ENCODE measurements around the gene MTHFS.

Gene MTHFS

DNA sequence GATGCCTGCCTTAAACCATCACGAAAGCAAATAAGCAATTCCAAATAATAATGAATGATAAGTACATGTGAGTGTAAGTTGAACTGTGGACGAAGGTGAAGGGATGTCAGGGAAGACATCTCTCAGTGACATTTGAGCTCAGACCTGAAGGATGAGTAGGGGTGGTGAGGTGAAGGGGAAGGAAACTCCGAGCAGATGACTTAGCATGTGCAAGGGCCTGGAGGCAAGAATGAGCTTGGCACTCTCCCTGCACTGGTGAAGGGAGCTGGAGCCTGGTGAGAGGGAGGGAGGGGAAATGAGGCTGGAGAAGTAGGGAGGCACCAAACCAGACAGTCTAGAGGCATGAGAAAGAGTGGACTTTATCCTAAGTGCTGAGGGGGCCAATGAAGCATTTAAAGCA, 84.3 kb downstream of the MTHFS start:
- TF ChIP-seq, protein P1, sequence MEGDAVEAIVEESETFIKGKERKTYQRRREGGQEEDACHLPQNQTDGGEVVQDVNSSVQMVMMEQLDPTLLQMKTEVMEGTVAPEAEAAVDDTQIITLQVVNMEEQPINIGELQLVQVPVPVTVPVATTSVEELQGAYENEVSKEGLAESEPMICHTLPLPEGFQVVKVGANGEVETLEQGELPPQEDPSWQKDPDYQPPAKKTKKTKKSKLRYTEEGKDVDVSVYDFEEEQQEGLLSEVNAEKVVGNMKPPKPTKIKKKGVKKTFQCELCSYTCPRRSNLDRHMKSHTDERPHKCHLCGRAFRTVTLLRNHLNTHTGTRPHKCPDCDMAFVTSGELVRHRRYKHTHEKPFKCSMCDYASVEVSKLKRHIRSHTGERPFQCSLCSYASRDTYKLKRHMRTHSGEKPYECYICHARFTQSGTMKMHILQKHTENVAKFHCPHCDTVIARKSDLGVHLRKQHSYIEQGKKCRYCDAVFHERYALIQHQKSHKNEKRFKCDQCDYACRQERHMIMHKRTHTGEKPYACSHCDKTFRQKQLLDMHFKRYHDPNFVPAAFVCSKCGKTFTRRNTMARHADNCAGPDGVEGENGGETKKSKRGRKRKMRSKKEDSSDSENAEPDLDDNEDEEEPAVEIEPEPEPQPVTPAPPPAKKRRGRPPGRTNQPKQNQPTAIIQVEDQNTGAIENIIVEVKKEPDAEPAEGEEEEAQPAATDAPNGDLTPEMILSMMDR (IDR thresholded peaks at IDR 0.05; ENCODE audit: borderline replicate concordance, control extremely low read depth, extremely low read depth, insufficient read depth, missing control alignments) = no peak
- in situ Hi-C loops (cut with MboI; ENCODE audit: low sequenced_read_pairs, unreplicated experiment) = no loop called here
- DNase-seq (ENCODE audit: low spot score) = no peak

DNA sequence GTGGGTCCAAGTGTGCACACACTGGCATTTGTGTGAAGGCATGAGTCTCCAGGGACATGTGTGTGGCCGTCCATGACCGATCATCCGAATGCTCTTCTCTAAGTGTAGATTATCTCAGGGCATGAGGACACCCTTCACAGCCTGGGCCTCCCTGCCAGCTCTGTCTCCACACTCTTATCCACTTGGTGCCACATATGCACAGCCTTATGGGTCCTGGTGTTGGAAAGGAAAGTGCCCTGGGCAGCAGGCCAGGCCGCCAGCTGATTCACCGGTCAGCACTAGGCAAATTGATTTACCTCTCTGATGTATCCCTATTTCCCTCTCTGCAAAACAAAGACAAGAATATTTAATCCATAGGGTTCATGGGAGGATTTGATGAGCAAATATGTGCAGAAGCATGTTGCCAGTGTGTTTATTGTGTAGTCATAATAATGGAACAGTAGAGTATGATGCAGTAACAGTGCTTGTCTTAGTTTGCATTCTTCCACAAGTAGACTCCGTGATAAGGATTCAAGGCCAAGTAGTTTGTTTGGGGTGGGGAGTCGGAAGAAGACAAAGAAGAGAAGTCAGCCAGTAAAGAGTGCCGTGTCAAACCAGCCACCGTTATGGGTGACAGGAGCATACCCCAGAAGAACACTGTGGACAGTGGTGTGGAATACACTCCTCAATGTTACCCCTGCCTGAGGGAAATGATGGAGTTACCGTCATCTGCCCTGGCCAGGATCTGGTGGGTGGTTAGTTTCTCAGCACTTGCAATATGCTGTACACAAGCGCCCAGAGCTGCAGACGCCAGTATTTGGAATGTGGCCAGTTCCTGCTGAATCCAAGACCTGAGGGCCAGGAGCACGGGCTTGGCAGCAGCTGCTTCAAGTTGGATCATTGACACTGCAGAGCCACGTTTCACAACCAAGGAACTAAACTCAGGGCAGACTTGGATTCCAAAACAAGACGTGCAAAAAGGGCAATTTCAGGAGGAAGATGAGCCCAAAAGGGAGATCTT, 85.1 kb downstream of the MTHFS start:
- in situ Hi-C loops (cut with MboI; ENCODE audit: low sequenced_read_pairs, unreplicated experiment) = no loop called here
- no peak for DNase-seq (ENCODE audit: low spot score)
- TF ChIP-seq, protein P1 (IDR thresholded peaks at IDR 0.05; ENCODE audit: borderline replicate concordance, control extremely low read depth, extremely low read depth, insufficient read depth, missing control alignments) = no peak

DNA sequence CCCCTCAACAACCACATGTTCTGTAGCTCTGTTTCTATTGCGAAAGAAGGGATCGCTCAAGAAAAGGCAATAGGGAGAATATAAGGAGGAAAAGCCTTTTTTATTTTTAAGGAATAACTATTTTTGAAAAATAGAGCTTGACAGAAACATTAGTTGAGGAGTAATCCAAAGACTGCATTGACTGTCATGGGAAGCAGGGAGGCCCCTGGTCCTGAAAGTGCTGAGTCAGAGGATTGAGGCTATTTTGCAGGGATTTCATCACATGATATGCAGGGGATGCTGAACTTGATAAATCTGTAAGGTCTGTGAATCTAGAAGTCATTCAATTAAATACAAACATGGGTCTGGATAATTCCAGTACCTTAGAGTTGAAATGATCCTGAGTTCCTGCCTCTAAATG, 92.0 kb downstream of the MTHFS start:
- in situ Hi-C loops (cut with MboI; ENCODE audit: low sequenced_read_pairs, unreplicated experiment) = no loop called here
- TF ChIP-seq, protein P1 (IDR thresholded peaks at IDR 0.05; ENCODE audit: borderline replicate concordance, control extremely low read depth, extremely low read depth, insufficient read depth, missing control alignments) = no peak
- no peak for DNase-seq (ENCODE audit: low spot score)

DNA sequence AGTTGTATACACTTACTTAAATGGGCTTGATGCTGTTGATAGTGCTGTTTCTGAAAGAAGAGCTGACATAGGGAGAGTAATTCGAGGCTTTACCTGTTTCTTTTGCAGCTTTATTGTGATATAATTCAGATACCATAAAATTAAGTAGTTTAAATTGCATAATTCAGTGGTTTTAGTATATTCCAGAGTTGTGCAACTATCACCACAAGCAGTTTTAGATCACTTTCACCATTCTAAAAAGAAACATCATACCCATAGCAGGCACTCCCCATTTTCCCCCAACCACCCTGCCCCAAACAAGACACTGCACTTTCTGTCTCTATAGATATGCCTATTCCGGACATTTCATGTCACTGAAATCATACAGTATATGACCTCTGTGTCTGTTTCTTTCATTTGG, 98.5 kb downstream of the MTHFS start:
- in situ Hi-C loops (cut with MboI; ENCODE audit: low sequenced_read_pairs, unreplicated experiment) = no loop called here
- no peak for DNase-seq (ENCODE audit: low spot score)
- TF ChIP-seq, protein P1 (IDR thresholded peaks at IDR 0.05; ENCODE audit: borderline replicate concordance, control extremely low read depth, extremely low read depth, insufficient read depth, missing control alignments) = no peak
